Measurements from ENCODE around the gene HAVCR2.

DNA sequence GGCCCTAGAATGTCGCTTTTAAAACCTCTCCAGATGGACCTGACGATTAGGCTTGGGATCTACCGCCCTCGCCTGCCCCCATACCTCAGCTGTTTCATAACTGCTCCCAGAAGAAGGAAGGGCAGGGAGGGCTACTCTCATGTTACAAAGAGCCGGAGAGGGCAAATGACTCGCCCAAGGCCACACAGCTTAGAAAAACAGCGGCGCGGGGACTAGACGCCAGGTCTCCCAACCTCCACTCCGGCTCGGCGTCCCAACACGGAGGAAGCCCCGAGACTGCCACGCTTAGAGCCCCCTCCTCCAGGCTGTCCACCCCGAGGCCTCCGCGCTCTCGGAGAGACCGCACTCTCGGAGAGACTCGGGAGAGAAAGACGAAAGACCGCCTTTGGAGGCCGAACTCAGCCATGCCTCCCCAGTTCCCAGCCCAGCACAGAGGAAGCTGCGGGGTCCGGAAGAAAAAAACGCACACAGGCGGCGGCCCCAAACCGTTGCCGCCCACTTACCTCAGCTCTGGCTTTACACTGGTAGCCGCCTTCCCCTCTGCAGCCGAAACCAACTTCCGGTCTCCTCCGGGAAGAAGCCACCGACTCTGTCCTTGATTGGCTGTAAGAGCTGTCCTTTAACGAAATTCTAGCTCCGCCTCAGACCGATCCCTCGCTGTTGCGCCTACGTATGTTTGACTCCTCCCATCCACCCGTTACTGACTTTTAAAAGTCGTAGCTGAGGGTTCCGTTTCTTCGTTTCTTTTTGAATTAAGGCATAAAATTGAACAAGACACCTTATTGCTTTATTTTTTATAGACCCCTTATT is 33.7 kb upstream of the HAVCR2 start, which contains the start of gene MED7:
- TF ChIP-seq, protein P1, sequence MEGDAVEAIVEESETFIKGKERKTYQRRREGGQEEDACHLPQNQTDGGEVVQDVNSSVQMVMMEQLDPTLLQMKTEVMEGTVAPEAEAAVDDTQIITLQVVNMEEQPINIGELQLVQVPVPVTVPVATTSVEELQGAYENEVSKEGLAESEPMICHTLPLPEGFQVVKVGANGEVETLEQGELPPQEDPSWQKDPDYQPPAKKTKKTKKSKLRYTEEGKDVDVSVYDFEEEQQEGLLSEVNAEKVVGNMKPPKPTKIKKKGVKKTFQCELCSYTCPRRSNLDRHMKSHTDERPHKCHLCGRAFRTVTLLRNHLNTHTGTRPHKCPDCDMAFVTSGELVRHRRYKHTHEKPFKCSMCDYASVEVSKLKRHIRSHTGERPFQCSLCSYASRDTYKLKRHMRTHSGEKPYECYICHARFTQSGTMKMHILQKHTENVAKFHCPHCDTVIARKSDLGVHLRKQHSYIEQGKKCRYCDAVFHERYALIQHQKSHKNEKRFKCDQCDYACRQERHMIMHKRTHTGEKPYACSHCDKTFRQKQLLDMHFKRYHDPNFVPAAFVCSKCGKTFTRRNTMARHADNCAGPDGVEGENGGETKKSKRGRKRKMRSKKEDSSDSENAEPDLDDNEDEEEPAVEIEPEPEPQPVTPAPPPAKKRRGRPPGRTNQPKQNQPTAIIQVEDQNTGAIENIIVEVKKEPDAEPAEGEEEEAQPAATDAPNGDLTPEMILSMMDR (IDR thresholded peaks at IDR 0.05), result no peak
- TF ChIP-seq EZH2 (IDR thresholded peaks at IDR 0.05), result no peak

Measured in neural progenitor cell (in vitro differentiated cells).